ENCODE measurements around the gene SUV39H2.
"Not testable (repeated sequence)": the region's sequence is repeated elsewhere in the genome, so short reads cannot be mapped to it uniquely, and the experiment has no call there.

The SUV39H2 gene

DNA sequence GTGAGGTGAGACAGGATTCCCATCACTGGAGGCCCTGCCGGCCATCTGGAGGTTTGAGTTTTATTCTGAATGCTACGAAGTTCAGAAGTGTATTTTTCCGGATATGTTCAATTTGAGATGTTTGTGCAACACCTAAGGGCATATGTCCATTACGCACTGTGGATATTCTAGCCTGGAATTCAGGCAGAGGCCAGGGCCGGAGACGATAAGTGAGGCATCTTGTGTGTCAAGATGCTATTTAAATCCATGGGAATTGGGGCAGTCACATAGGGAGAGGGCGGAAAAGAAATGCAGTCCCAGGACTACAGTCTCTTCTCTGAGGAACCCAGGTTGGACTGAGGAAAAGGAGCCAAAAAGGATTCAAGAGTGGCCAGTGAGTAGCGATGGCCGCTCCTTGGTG lies 1.9 kb upstream of the SUV39H2 start:
- DNase-seq (ENCODE audit: low read depth): no peak

DNA sequence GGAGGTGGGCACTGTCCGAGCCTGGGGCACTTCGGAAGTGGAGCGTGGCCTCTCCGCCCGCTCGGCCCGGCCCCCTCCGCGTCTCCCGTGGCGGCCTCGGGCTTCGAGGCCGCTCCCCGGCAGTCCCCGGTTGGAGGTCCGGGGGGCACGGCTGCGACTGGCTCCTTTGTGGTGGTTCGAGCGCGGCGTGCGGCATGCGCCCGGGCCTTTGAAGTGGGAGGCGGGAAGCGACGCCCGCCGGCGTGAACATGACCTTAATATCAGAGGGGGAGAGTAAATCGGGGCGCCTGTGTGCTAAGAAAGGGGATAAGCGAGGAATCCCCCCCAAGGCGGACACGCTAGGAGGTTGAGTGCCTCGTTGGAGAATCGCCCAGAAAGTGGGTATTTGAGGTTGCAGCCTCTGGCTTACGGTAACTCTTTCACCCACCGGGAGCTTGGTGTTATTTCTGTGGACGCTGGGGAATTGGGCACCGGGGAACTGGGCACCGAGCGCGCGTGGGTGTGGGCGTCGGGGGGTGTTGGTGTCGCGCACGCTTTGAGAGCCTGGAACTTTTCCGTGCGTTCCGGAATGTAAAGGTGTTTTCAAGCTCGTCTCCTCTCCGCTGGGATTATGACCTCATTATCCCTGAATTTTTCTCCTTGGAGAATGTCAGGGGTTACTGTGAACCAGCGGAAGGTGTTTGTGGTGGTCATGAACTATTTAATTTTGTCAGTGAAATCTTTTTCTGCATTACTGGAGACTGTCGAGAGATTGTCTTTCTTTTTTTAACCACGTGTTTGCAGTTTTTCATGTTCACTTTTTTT lies 660 bp downstream of the SUV39H2 start:
- DNase-seq (ENCODE audit: low read depth): peak; percentile 21

DNA sequence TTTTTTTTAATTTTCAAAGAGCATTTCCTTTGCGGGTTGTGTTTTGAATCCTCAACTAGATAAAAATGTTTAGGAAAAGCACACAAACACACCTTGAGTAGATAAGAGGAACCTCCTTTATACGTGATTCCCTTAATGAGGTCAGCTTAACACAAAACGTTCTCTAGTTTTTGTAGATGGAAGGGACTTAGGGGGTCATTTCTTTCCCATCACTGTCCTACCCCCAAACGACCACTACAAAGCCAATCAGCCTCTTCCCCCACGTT lies 1.2 kb downstream of the SUV39H2 start:
- no peak for DNase-seq (ENCODE audit: low read depth)

DNA sequence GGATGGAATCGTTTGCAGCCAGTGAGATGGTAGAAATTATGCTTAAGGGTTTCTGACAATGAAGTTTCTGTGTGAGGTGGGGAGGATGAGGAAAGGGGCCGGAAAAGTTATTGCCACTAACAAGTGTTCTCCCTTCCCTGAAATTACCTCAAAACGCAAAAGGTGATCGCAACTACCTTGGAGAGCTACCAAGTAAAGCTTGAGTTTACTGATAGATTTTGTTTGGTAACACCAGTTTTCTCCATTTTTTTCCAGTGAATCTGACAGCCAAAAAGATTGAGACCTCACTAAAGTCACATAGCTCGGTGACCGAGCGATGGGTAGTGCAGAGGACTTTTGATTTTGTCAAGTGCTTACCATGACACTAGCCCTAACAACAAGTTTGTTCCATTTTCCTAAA lies 1.6 kb downstream of the SUV39H2 start:
- no peak for DNase-seq (ENCODE audit: low read depth)

DNA sequence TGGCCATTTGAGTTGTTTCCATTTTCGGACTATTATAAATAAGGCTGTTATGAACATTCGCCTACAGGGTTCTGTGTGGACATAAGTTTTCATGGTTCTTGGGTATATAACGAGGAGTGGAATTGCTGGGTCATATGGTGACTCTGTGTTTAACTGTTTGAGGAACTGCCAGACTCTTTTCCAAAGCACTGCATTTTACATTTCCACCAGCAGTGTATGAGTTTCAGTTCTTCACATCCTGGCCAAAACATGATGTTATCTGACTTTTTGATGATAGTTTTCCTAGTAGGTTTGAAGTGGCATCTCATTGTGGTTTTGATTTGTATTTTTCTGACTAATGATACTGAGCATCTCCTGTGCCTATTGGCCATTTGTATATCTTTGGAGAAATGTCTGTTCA lies 5.4 kb downstream of the SUV39H2 start:
- DNase-seq (ENCODE audit: low read depth): no peak

DNA sequence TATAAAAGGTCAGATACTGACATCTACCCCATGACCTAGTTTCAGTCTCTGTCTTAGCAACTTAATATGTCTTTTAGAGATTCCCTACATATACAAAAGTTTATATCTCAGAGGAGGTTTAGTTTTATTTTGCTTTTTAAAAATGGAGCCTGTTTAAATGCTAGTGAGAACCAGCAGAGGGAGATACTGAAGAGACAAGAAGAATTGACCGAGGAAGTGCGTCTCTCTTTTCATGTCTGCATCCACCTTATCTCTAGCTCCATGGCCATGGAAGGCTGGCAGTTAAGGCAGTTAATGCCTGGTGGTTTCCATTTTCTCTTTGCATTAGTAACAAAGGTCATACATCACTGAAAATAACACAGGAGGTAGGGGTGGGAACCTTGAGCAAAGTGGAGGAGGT lies 10.7 kb downstream of the SUV39H2 start:
- DNase-seq (ENCODE audit: low read depth): no peak

DNA sequence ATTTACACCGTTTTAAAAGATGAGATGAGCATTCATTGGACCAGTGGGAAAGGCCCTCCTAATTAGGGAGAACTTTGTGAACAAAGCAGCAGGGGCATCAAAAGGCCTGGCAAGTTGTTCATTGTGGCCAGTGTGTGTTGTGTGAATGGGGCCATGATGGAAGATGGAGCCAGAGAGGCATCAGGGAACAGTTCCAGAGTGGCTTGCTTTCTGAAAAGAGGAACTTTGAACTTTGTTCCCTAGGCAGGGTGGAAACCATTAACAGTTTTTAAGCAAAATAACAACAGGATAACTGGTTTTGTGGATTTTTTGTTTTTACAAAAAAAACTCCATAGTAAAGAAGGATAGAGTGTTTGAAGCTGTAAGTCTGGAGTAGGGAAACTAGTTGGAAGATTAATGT lies 12.5 kb downstream of the SUV39H2 start:
- no peak for DNase-seq (ENCODE audit: low read depth)

DNA sequence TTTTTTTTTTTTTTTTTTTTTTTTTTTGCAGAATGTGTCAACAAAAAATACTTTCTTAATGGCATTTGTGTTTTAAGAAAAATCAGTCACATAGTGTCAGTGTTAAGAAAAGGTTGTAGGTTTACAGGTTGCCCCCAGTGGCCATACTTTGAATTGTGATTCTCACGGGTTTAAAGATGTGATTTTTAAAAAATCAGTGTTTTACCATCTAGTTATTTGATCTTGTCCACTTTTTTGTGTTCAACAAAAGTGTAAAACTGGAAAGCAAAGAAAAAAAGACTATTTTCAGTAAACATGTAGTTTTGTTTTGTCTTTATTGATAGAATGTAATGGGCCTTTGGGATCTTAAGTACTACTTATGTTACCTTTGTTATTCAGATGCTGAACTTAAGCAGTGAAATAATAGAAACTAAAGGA lies 25.7 kb downstream of the SUV39H2 start:
- no peak for DNase-seq (ENCODE audit: low read depth)

DNA sequence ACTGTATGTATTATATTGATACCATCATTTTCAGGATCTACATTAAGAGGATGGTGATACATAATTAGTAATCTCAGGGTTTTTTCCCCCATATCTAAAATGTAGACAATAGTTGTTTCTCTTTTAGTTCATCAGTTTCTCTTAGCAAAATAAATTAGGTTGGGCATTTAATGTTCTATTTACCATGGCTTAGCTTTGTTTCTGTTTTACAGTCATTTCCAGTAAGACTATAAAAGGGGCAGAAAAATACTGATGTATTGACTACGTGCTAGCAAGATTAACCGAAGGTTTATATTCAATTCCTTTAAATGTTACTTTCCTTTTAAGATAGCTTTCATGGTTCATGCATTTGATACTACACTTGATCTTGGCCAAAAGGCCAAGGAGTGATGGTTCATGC lies 26.2 kb downstream of the SUV39H2 start:
- no peak for DNase-seq (ENCODE audit: low read depth)

DNA sequence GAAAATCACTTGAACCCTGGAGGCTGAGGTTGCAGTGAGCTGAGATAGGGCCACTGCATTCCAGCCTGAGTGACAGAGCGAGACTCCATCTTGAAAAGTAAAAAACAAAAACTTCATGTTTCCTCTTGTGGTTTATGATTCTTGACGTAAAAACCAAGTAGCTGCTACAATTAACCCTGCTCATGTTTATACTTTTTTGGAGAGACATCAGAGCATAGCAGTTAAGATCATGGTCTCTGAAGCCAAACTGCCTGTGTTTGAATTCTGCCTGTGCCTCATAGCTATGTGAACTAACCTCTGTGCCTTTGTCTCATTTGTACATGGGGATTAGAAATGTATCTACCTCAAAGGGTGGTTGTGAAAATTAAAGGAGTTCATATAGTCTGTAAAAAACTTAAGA lies 27.2 kb downstream of the SUV39H2 start:
- no peak for DNase-seq (ENCODE audit: low read depth)

DNA sequence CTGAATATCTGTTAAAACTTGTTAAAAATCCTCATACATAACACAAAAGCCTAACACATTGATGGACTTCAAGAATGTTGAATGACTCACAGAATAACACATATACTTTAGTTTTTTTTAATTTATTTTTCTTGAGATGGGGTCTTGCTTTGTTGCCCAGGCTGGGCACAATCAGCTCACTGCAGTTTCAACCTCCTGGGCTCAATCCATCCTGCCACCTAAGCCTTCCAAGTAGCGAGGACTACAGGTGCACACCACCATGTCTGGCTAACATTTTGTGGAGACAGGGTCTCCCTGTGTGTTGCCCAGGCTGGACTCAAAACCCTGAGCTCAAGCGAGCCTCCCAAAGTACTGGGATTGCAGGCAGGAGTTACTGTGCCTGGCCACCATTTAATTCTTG lies 28.1 kb downstream of the SUV39H2 start:
- no peak for DNase-seq (ENCODE audit: low read depth)

DNA sequence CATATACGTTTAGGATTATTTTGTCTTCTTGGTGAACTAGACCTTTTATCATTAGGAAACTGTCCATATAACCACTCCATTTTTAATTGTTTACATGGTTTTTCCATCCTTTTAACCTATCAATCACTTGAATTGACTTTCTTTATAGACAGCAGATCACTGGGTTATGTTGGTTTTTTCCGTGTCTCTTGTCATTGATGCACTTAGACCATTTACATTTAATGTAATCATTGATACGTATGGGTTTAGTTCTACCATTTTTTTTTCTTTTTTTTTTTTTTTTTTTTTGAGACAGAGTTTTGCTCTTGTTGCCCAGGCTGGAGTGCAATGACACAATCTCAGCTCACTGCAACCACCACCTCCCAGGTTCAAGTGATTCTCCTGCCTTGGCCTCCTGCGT lies 28.9 kb downstream of the SUV39H2 start:
- not testable (repeated sequence) for DNase-seq (ENCODE audit: low read depth)

DNA sequence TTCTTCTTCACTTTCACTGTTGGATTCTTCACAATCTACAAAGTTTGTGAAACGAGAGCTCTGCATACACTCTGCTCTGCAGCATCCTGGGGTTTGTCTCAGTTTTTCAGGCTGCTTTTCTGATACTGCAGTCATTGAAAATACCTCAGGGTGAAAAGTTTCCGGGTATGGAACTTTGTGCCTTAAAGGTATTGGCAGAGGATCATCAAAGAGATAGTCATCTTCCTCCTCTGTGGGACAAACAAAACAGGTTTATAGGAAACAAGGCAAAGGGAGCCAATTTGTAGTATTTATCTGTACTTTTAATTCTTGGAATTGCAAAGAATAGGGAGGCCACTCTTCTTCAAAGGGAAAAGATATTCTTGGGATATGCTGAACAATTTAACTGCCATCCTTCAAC lies 30.4 kb downstream of the SUV39H2 start:
- no peak for DNase-seq (ENCODE audit: low read depth)

DNA sequence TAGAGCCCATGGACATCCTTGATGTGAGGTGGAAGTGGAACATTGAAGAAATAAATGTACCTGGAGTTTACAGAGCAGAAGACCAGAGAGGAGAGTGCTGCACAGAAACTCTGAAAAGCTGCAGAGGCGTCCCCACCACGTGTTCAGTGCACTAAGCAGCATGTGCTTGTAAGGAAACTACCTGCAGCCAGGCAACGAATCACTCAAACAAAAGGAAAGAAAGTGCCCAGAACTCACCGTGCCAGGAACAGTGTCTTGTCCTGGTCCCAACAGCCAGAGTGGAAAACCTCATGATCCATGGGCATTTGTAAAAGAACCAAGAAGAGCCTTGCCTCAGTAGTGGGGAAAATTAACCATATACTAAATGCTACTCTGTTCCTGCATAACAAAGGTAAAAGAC lies 32.3 kb downstream of the SUV39H2 start:
- DNase-seq (ENCODE audit: low read depth): no peak

DNA sequence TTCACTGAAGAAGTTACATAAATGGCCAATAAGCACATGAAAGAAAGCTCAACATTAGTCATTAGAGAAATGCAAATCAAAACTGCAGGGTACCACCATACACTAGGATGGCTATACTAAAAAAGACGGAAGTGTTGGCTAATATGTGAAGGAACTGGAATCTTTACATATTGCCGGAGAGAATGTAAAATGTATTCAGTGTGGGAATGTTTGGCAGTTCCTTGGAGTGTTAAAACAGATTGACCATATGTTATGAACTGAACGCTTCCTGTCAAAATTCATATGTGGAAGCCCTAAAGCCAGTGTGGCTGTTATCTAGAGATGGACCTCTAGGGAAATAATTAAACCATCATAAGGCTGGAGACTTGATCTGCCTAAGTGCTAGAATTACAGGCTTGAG lies 33.1 kb downstream of the SUV39H2 start:
- no peak for DNase-seq (ENCODE audit: low read depth)

DNA sequence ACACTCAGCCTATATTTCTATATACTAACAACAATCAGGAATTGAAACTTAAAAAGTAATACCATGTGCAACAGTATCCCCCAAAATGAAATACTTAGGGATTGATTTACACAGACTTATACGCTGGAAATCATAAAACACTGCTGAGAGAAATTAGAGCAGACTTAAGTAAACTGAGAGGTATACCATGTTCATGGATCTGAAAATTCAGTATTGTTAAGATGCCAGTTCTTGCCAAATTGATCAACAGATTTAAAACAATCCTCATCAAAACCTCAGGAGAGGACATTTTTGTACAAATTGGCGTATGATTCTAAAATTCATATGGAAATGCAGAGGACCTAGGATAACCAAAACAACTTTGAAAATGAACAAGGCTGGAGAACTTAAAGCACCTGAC lies 37.9 kb downstream of the SUV39H2 start:
- no peak for DNase-seq (ENCODE audit: low read depth)

DNA sequence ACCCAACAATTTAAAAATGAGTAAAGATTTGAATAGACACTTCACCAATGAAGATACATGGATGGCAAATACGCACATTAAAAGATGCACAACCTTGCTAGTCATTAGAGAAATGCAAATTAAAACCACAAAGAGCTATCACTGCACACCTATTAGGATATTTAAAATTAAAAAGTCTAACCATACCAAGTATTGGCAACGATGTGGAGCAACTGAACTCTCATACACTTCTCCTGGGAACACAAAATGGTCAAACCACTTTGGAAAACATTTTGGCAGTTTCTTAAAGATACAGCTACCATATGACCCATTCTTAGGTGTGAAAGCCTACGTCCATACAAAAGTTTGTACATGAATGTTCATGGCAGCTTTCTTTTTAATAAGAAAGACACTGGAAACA lies 39.2 kb downstream of the SUV39H2 start:
- DNase-seq (ENCODE audit: low read depth): no peak

DNA sequence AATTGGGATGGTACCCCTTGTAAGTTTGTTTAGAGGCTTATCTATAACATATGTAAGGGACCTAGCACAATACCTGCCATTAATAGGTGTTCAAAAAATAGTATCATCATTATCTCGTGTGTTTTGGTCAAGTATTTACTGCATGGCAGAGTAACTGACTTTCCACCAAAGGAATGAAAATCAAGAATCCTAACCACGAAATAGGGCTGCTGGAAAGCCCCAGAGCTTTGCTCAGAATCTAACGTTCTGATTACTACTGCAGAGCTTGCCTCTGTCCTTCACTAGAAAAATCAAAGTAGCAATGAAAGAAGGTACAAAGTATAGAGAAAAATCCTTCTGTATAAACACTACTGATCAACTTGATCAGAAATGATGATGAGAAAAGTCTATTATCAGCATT lies 40.3 kb downstream of the SUV39H2 start:
- DNase-seq (ENCODE audit: low read depth): no peak

DNA sequence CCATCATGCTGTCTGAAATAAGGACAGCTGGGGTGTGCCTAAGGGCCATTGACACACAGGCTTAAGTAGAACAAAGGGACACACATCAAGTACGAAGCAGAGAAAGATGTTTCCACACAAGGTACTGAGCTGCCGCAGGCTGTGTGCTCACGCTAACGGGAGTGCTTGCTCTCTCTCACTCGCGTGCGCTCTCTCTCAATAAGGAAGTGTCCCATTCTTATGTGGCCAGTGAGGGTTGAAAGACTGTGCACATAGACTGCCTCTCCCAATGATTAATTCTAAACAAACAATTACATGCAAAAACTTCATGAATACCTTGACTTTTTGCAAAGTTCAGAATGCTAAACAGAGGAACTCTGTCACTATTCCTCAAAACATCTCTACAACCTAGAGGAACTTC lies 45.3 kb downstream of the SUV39H2 start:
- DNase-seq (ENCODE audit: low read depth): no peak

DNA sequence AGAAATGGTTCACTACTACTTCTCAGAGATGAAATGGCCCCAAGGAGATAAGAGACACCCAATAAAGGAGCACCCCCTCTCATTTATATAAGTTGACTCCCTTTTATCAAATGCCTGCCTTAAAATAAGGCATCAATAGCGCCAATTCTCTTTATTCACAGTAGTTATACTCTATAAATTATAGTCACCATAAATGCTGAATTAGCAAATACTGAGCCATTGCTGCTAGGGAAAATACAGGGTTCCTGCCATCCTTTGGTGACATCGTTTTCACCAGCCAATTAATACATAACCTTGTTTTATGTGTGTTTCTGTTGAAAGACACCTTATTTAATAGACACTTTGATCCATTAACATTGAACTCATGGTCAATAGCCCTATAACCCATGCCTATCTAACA lies 46.6 kb downstream of the SUV39H2 start:
- DNase-seq (ENCODE audit: low read depth): no peak

DNA sequence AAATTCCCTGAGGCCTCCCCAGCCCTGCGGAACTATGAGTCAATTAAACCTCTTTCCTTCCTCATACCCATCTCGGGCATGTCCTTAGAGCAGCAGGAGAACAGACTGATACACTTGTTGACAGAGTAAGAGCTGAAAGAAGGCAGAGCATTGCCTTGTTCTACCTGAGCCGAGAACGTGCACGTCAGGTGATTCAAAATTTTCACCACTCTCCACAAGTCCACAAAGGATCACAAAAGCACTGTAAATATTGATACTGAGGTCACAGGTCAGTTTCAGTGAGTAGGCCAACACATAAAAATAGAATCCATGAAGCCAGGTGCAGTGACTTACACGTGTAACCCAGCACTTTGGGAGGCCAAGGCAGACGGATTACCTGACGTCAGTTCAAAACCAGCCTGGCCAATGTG lies 47.4 kb downstream of the SUV39H2 start:
- no peak for DNase-seq (ENCODE audit: low read depth)

DNA sequence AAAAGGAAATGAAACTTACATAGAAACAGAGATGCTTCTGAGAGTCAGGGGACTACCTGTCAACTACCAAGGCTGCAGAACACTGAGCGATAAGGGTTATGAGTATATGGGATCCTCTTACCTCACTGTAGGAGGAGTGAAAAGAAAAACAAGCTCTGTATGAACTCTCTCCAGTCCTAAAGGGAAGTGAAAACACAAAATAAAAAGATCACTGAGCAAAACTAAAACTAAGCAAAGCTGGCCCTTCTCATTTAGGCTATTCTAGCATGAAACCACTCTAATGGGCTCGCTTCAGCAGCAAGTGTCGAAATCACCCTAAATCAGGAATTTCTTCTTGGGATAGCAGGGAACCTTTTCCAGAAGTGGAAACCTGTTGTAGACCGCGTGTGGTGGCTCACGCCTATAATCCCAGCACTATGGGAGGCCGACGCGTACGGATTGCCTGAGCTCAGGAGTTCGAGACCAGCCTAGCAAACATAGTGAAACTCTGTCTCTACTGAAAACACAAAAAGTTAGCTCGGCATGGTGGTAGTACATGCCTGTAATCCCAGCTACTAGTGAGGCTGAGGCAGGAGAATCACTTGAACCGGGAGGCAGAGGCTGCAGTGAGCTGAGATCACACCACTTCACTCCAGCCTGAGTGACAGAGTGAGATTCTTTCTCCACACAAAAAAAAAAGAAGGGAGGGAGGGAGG lies 48.2 kb downstream of the SUV39H2 start:
- DNase-seq (ENCODE audit: low read depth): no peak

DNA sequence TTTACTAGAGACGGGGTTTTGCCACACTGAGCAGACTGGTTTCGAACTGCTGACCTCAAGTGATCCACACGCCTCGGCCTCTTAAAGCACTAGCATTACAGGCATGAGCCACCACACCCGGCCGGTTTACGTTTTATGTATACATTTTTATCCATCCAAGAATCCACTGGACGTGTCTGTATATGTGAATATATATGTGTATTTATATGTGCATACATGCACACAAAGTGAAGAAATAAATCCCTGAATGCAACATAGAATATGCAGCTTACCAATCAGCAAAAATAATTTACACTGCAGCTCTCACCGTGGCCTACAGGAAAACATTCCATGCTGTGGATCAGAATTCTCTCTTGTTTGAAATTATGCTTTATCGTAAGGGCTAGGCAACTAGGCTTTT lies 51.9 kb downstream of the SUV39H2 start:
- no peak for DNase-seq (ENCODE audit: low read depth)

DNA sequence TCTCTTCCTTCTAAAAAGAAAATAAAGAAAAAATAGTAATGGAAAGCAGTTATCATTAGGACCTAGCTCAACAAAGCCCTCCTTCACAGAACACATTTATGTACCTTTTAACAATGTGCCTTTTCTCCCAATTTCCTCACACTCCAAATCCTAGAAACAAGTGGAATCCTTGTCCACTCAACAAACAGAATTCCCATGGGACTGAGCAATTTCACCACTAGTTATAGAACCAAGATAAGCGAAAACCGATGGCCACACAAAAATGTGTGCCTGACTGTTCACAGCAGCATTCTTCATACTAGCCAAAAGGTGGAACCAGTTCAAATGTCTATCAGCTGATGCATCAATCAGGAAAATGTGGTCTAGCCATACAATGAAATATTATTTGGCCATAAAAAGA lies 57.9 kb downstream of the SUV39H2 start:
- no peak for DNase-seq (ENCODE audit: low read depth)
